HEK293 (cell line): Measurements from ENCODE around the gene RNF10.

ENCODE experiments used
- FEZF1 ChIP-seq: fragments of 450-650 bp; formaldehyde crosslinking; IDR thresholded peaks from 2 replicates; pipeline ENCODE4 v1.5.1; 2016; ENCODE audit warnings: missing biosample characterization, missing genetic modification characterization
- GFI1B ChIP-seq: fragments of 450-650 bp; formaldehyde crosslinking; IDR thresholded peaks from 2 replicates; pipeline ENCODE4 v1.5.1; 2016; ENCODE audit warnings: missing biosample characterization, missing genetic modification characterization
- HOXC10 ChIP-seq: sonication (generic); formaldehyde crosslinking; IDR thresholded peaks from 2 replicates; pipeline ENCODE4 v1.8.1; 2023; ENCODE audit warnings: mild to moderate bottlenecking, missing genetic modification reagents
- KLF7 ChIP-seq: fragments of 450-650 bp; formaldehyde crosslinking; IDR thresholded peaks from 2 replicates; pipeline ENCODE4 v1.5.1; 2016; ENCODE audit warnings: missing biosample characterization, missing genetic modification characterization, borderline replicate concordance
- PATZ1 ChIP-seq: fragments of 450-650 bp; formaldehyde crosslinking; IDR thresholded peaks from 2 replicates; pipeline ENCODE4 v1.5.1; 2016; ENCODE audit warnings: missing biosample characterization, missing genetic modification characterization
- RBAK ChIP-seq: fragments of 450-650 bp; formaldehyde crosslinking; IDR thresholded peaks from 2 replicates; pipeline ENCODE4 v1.5.1; 2016; ENCODE audit warnings: missing biosample characterization, missing genetic modification characterization
- SP2 ChIP-seq: fragments of 450-650 bp; formaldehyde crosslinking; IDR thresholded peaks from 2 replicates; pipeline ENCODE4 v1.5.1; 2016; ENCODE audit warnings: missing biosample characterization, missing genetic modification characterization
- ZBTB20 ChIP-seq: fragments of 450-650 bp; formaldehyde crosslinking; IDR thresholded peaks from 2 replicates; pipeline ENCODE4 v1.5.1; 2016; ENCODE audit warnings: missing biosample characterization, missing genetic modification characterization
- ZBTB26 ChIP-seq: fragments of 450-650 bp; formaldehyde crosslinking; optimal IDR thresholded peaks from 2 replicates; pipeline ENCODE3; 2016; ENCODE audit warnings: missing biosample characterization, mild to moderate bottlenecking, missing genetic modification characterization
- ZBTB7A ChIP-seq: fragments of 450-650 bp; formaldehyde crosslinking; IDR thresholded peaks from 2 replicates; pipeline ENCODE4 v1.5.1; 2016; ENCODE audit warnings: low read depth, missing biosample characterization, missing genetic modification characterization
- ZBTB8A ChIP-seq: fragments of 450-650 bp; formaldehyde crosslinking; IDR thresholded peaks from 2 replicates; pipeline ENCODE4 v1.5.1; 2016; ENCODE audit warnings: missing biosample characterization, missing genetic modification characterization
- ZFP41 ChIP-seq: fragments of 450-650 bp; formaldehyde crosslinking; IDR thresholded peaks from 2 replicates; pipeline ENCODE4 v1.5.1; 2016; ENCODE audit warnings: missing biosample characterization, missing genetic modification characterization, borderline replicate concordance
- ZNF10 ChIP-seq: fragments of 450-650 bp; formaldehyde crosslinking; IDR thresholded peaks from 2 replicates; pipeline ENCODE4 v1.5.1; 2017; ENCODE audit warnings: missing biosample characterization, missing genetic modification characterization
- ZNF148 ChIP-seq: fragments of 450-650 bp; formaldehyde crosslinking; IDR thresholded peaks from 2 replicates; pipeline ENCODE4 v1.5.0; 2017; ENCODE audit warnings: missing biosample characterization, missing genetic modification characterization, borderline replicate concordance
- ZNF155 ChIP-seq: fragments of 450-650 bp; formaldehyde crosslinking; IDR thresholded peaks from 2 replicates; pipeline ENCODE4 v1.5.1; 2016; ENCODE audit warnings: missing biosample characterization, missing genetic modification characterization
- ZNF184 ChIP-seq: fragments of 450-650 bp; IDR thresholded peaks from 2 replicates; pipeline ENCODE4 v1.5.1; 2018; ENCODE audit warnings: missing biosample characterization, mild to moderate bottlenecking, missing genetic modification characterization
- ZNF214 ChIP-seq: fragments of 450-650 bp; formaldehyde crosslinking; IDR thresholded peaks from 2 replicates; pipeline ENCODE4 v1.5.1; 2017; ENCODE audit warnings: missing biosample characterization, mild to moderate bottlenecking, missing genetic modification characterization, borderline replicate concordance
- ZNF221 ChIP-seq: fragments of 450-650 bp; formaldehyde crosslinking; IDR thresholded peaks from 2 replicates; pipeline ENCODE4 v1.5.1; 2017; ENCODE audit warnings: missing biosample characterization, missing genetic modification characterization, borderline replicate concordance
- ZNF223 ChIP-seq: fragments of 450-650 bp; formaldehyde crosslinking; IDR thresholded peaks from 2 replicates; pipeline ENCODE4 v1.5.1; 2016; ENCODE audit warnings: missing biosample characterization, missing genetic modification characterization
- ZNF274 ChIP-seq, 2 experiments: fragments of 200-500 bp in 1 of 2; fragments of 450-650 bp in 1 of 2; sonication (Bioruptor generic) in 1 of 2; formaldehyde crosslinking in 1 of 2; IDR thresholded peaks; 2 replicates each; pipeline versions ENCODE4 v1.5.1 to v1.6.1; 2014 to 2016; ENCODE audit warnings: borderline replicate concordance in 1 of 2, inconsistent platforms in 1 of 2, low read length in 1 of 2, missing biosample characterization in 1 of 2, missing genetic modification characterization in 1 of 2
- ZNF292 ChIP-seq: fragments of 450-650 bp; formaldehyde crosslinking; IDR thresholded peaks from 2 replicates; pipeline ENCODE4 v1.5.1; 2016; ENCODE audit warnings: low read depth, missing biosample characterization, missing genetic modification characterization, borderline replicate concordance
- ZNF335 ChIP-seq: fragments of 450-650 bp; formaldehyde crosslinking; conservative IDR thresholded peaks from 2 replicates; pipeline ENCODE4 v1.5.1; 2016; ENCODE audit warnings: missing biosample characterization, missing genetic modification characterization
- ZNF391 ChIP-seq: fragments of 450-650 bp; formaldehyde crosslinking; IDR thresholded peaks from 2 replicates; pipeline ENCODE4 v1.5.1; 2016; ENCODE audit warnings: low read depth, missing biosample characterization, missing genetic modification characterization, borderline replicate concordance
- ZNF416 ChIP-seq: fragments of 450-650 bp; formaldehyde crosslinking; IDR thresholded peaks from 2 replicates; pipeline ENCODE4 v1.5.1; 2016; ENCODE audit warnings: missing biosample characterization, missing genetic modification characterization
- ZNF433 ChIP-seq: fragments of 450-650 bp; formaldehyde crosslinking; IDR thresholded peaks from 2 replicates; pipeline ENCODE4 v1.5.1; 2016; ENCODE audit warnings: missing biosample characterization, missing genetic modification characterization, low read depth
- ZNF529 ChIP-seq: fragments of 450-650 bp; formaldehyde crosslinking; IDR thresholded peaks from 2 replicates; pipeline ENCODE4 v1.5.1; 2017; ENCODE audit warnings: missing genetic modification characterization, missing biosample characterization; ENCODE audit not compliant: insufficient replicate concordance
- ZNF600 ChIP-seq: fragments of 450-650 bp; formaldehyde crosslinking; IDR thresholded peaks from 2 replicates; pipeline ENCODE4 v1.5.1; 2016; ENCODE audit warnings: missing biosample characterization, missing genetic modification characterization
- ZNF610 ChIP-seq: fragments of 450-650 bp; formaldehyde crosslinking; IDR thresholded peaks from 2 replicates; pipeline ENCODE4 v1.5.1; 2016; ENCODE audit warnings: missing biosample characterization, missing genetic modification characterization, borderline replicate concordance
- ZNF621 ChIP-seq: fragments of 450-650 bp; formaldehyde crosslinking; IDR thresholded peaks from 2 replicates; pipeline ENCODE4 v1.5.1; 2017; ENCODE audit warnings: missing biosample characterization, missing genetic modification characterization
- TF ChIP-seq, protein P1 (sequence below): fragments of 450-650 bp; formaldehyde crosslinking; IDR thresholded peaks from 2 replicates; pipeline ENCODE4 v1.5.1; 2017; ENCODE audit warnings: missing biosample characterization, missing genetic modification characterization
- TF ChIP-seq, protein P2 (sequence below): fragments of 450-650 bp; formaldehyde crosslinking; IDR thresholded peaks from 2 replicates; pipeline ENCODE4 v1.5.1; 2016; ENCODE audit warnings: missing biosample characterization, missing genetic modification characterization

Gene RNF10

DNA sequence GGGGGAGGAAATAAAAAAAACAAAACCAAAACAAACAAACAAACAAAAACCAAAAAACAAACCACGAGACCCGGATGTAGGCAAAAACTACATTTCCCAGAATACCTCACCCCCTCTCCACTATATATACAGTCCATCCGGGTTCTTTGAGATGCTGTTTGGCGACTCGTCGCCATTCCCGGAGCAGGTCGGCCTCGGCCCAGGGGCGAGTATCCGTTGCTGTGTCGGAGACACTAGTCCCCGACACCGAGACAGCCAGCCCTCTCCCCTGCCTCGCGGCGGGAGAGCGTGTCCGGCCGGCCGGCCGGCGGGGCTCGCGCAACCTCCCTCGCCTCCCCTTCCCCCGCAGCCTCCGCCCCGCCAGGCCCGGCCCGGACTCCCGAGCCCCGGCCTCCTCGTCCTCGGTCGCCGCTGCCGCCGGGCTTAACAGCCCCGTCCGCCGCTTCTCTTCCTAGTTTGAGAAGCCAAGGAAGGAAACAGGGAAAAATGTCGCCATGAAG is at the start of gene RNF10 (continued):
- no peak for TF ChIP-seq ZNF148 (tag by site-specific recombination)
- no peak for TF ChIP-seq ZNF221 (tag by site-specific recombination)
- no peak for TF ChIP-seq ZNF621 (tag by site-specific recombination)
- TF ChIP-seq, protein P1, sequence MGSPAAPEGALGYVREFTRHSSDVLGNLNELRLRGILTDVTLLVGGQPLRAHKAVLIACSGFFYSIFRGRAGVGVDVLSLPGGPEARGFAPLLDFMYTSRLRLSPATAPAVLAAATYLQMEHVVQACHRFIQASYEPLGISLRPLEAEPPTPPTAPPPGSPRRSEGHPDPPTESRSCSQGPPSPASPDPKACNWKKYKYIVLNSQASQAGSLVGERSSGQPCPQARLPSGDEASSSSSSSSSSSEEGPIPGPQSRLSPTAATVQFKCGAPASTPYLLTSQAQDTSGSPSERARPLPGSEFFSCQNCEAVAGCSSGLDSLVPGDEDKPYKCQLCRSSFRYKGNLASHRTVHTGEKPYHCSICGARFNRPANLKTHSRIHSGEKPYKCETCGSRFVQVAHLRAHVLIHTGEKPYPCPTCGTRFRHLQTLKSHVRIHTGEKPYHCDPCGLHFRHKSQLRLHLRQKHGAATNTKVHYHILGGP (tag by site-specific recombination): no peak
- no peak for TF ChIP-seq ZBTB7A (tag by site-specific recombination)
- TF ChIP-seq ZNF274 (IDR thresholded peaks at IDR 0.05; ENCODE audit: low read length): no peak
- no peak for TF ChIP-seq ZNF274 (tag by site-specific recombination; IDR thresholded peaks at IDR 0.05; ENCODE audit: borderline replicate concordance)
- TF ChIP-seq ZNF610 (tag by site-specific recombination): no peak
- no peak for TF ChIP-seq PATZ1
- no peak for TF ChIP-seq GFI1B
- no peak for TF ChIP-seq FEZF1 (tag by site-specific recombination)
- no peak for TF ChIP-seq ZNF600 (tag by site-specific recombination)
- TF ChIP-seq ZNF155 (tag by site-specific recombination): no peak
- no peak for TF ChIP-seq KLF7 (tag by site-specific recombination)
- TF ChIP-seq ZNF292 (tag by site-specific recombination): no peak
- no peak for TF ChIP-seq RBAK (tag by site-specific recombination)
- no peak for TF ChIP-seq ZNF529
- 0 out of 2 replicates have a peak, but pooled peaks have one; percentile 18 for TF ChIP-seq ZNF184
- TF ChIP-seq ZNF214: no peak
- TF ChIP-seq ZNF416 (tag by site-specific recombination): no peak
- TF ChIP-seq ZBTB26: no peak
- no peak for TF ChIP-seq ZNF433 (tag by site-specific recombination)
- TF ChIP-seq HOXC10 (CRISPR knock-in tag): no peak
- no peak for TF ChIP-seq SP2
- TF ChIP-seq ZNF10 (tag by site-specific recombination): no peak; the same call in 1 of the 2 replicates
- no peak for TF ChIP-seq ZFP41 (tag by site-specific recombination)
- TF ChIP-seq ZBTB8A: no peak
- TF ChIP-seq ZNF335 (tag by site-specific recombination): peak; percentile 93
- TF ChIP-seq ZNF223: no peak
- TF ChIP-seq ZBTB20 (tag by site-specific recombination): peak; percentile 98
- no peak for TF ChIP-seq ZNF391
- TF ChIP-seq, protein P2, sequence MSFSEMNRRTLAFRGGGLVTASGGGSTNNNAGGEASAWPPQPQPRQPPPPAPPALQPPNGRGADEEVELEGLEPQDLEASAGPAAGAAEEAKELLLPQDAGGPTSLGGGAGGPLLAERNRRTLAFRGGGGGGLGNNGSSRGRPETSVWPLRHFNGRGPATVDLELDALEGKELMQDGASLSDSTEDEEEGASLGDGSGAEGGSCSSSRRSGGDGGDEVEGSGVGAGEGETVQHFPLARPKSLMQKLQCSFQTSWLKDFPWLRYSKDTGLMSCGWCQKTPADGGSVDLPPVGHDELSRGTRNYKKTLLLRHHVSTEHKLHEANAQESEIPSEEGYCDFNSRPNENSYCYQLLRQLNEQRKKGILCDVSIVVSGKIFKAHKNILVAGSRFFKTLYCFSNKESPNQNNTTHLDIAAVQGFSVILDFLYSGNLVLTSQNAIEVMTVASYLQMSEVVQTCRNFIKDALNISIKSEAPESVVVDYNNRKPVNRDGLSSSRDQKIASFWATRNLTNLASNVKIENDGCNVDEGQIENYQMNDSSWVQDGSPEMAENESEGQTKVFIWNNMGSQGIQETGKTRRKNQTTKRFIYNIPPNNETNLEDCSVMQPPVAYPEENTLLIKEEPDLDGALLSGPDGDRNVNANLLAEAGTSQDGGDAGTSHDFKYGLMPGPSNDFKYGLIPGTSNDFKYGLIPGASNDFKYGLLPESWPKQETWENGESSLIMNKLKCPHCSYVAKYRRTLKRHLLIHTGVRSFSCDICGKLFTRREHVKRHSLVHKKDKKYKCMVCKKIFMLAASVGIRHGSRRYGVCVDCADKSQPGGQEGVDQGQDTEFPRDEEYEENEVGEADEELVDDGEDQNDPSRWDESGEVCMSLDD (tag by site-specific recombination): no peak
